ENCODE data around the gene RSPH10B2. TPM values are rescaled to one million over a fixed set of nuclear protein-coding genes. Genes with fewer than 3 reads are reported as not detected.
"Not testable (repeated sequence)": the region's sequence is repeated elsewhere in the genome, so short reads cannot be mapped to it uniquely, and the experiment has no call there.

The RSPH10B2 gene
- total RNA-seq, 1 experiment from 2014 or later, result 0.33 TPM

GRCh38 chr7:6799887-6800286 lies 46.0 kb downstream of the RSPH10B2 start:
- not testable (repeated sequence) for H3K23me2 ChIP-seq (ENCODE audit: insufficient read length, low read depth, low read length, poor library complexity, severe bottlenecking); H3K4me2 ChIP-seq (ENCODE audit: insufficient read depth, insufficient read length, low read length); H3K9me3 ChIP-seq (ENCODE audit: control insufficient read depth, low read depth, low read length); H2BK5ac ChIP-seq (ENCODE audit: insufficient read length, low read length); H3K9me3 Mint-ChIP-seq; H2BK20ac ChIP-seq (ENCODE audit: low read depth, low read length, poor library complexity, severe bottlenecking); H3K9ac ChIP-seq (ENCODE audit: extremely low read depth, insufficient read length, low read length); H4K20me1 ChIP-seq (ENCODE audit: control insufficient read depth, insufficient read depth, insufficient read length); H3K23ac ChIP-seq (ENCODE audit: insufficient read length, low read depth, low read length); H3K4ac ChIP-seq (ENCODE audit: low read depth, low read length); H4K91ac ChIP-seq (ENCODE audit: insufficient read length, low read depth, low read length); H2BK15ac ChIP-seq (ENCODE audit: low read depth, low read length); H3T11ph ChIP-seq (ENCODE audit: low read length); H3K4me1 Mint-ChIP-seq; H3K4me1 ChIP-seq (ENCODE audit: insufficient read depth, low read length); DNase-seq; H3K4me3 Mint-ChIP-seq; H3K56ac ChIP-seq (ENCODE audit: insufficient read length, low read depth, low read length); H3K18ac ChIP-seq (ENCODE audit: insufficient read length, low read depth, low read length); H3K79me2 ChIP-seq (ENCODE audit: insufficient read depth, low read length); H3K14ac ChIP-seq (ENCODE audit: insufficient read depth, low read length); H3K27ac ChIP-seq (ENCODE audit: insufficient read length, low read depth, low read length); H2BK120ac ChIP-seq (ENCODE audit: low read depth, low read length, poor library complexity, severe bottlenecking); H3K79me1 ChIP-seq (ENCODE audit: insufficient read depth, low read depth, low read length, poor library complexity, severe bottlenecking); H2AFZ ChIP-seq (ENCODE audit: low read length); H2BK12ac ChIP-seq (ENCODE audit: insufficient read length, low read depth, low read length); H3K27me3 ChIP-seq (ENCODE audit: insufficient read depth, low read length); H4K5ac ChIP-seq (ENCODE audit: insufficient read length, low read depth, low read length); H4K8ac ChIP-seq (replicated peaks; ENCODE audit: insufficient read length, low read depth, low read length); H3K27ac Mint-ChIP-seq; H3K36me3 Mint-ChIP-seq (ENCODE audit: insufficient read depth in 1 of 3, low read depth in 3 of 3); H2AK5ac ChIP-seq (ENCODE audit: insufficient read length, low read length); H3K27me3 Mint-ChIP-seq (ENCODE audit: low read depth)
- WGBS (ENCODE audit: extremely low coverage, insufficient read length, low lambda C conversion rate), result no CpG with 5 or more reads among the region's 12 CpGs

- H2BK15ac ChIP-seq (ENCODE audit: low read depth, low read length); H3K14ac ChIP-seq (ENCODE audit: insufficient read depth, low read length); H3K79me2 ChIP-seq (ENCODE audit: insufficient read depth, low read length); H2BK5ac ChIP-seq (ENCODE audit: insufficient read length, low read length); H4K20me1 ChIP-seq (ENCODE audit: control insufficient read depth, insufficient read depth, insufficient read length); H4K8ac ChIP-seq (replicated peaks; ENCODE audit: insufficient read length, low read depth, low read length); H3K79me1 ChIP-seq (ENCODE audit: insufficient read depth, low read depth, low read length, poor library complexity, severe bottlenecking); DNase-seq; H3K4me1 Mint-ChIP-seq; H3K4me3 Mint-ChIP-seq; H3K18ac ChIP-seq (ENCODE audit: insufficient read length, low read depth, low read length); H4K91ac ChIP-seq (ENCODE audit: insufficient read length, low read depth, low read length); H3K27me3 ChIP-seq (ENCODE audit: insufficient read depth, low read length); H3K56ac ChIP-seq (ENCODE audit: insufficient read length, low read depth, low read length); H3K9me3 Mint-ChIP-seq; H4K5ac ChIP-seq (ENCODE audit: insufficient read length, low read depth, low read length); H3K9ac ChIP-seq (ENCODE audit: extremely low read depth, insufficient read length, low read length); H3K27ac ChIP-seq (ENCODE audit: insufficient read length, low read depth, low read length); H3K27ac Mint-ChIP-seq; H3K4me2 ChIP-seq (ENCODE audit: insufficient read depth, insufficient read length, low read length); H2BK20ac ChIP-seq (ENCODE audit: low read depth, low read length, poor library complexity, severe bottlenecking); H2AFZ ChIP-seq (ENCODE audit: low read length); H3K23me2 ChIP-seq (ENCODE audit: insufficient read length, low read depth, low read length, poor library complexity, severe bottlenecking); H3K36me3 Mint-ChIP-seq (ENCODE audit: insufficient read depth in 1 of 3, low read depth in 3 of 3); H3K23ac ChIP-seq (ENCODE audit: insufficient read length, low read depth, low read length); H3K27me3 Mint-ChIP-seq (ENCODE audit: low read depth); H3K4me1 ChIP-seq (ENCODE audit: insufficient read depth, low read length); H3T11ph ChIP-seq (ENCODE audit: low read length); H3K9me3 ChIP-seq (ENCODE audit: control insufficient read depth, low read depth, low read length); H2BK120ac ChIP-seq (ENCODE audit: low read depth, low read length, poor library complexity, severe bottlenecking); H2AK5ac ChIP-seq (ENCODE audit: insufficient read length, low read length); H3K4ac ChIP-seq (ENCODE audit: low read depth, low read length); H2BK12ac ChIP-seq (ENCODE audit: insufficient read length, low read depth, low read length): not testable (repeated sequence)
- WGBS (ENCODE audit: extremely low coverage, insufficient read length, low lambda C conversion rate), result no CpG with 5 or more reads among the region's 2 CpGs
These were observed 46.4 kb downstream of the RSPH10B2 start for GRCh38 chr7:6800331-6800730.

Measured in H9 (cell line).